Activated CD8-positive, alpha-beta T cell treated with anti-CD3 and anti-CD28 coated beads for 36 hours (primary cell): ENCODE results near the gene EXOC4. TPM values are rescaled to one million over a fixed set of nuclear protein-coding genes. Genes with fewer than 3 reads are reported as not detected.

ENCODE experiments used
- ATAC-seq: fragments of 200-7000 bp; cut with Tn5 transposase; one replicate; pipeline ENCODE4 v1.10.0; 2021; ENCODE audit warnings: mild to moderate bottlenecking, moderate library complexity
- CTCF ChIA-PET: fragments of 350-600 bp; sonication (Branson Sonifier 250); formaldehyde crosslinking; loops from one replicate; lab custom pipeline; 2021; ENCODE audit warnings: antibody characterized with exemption; lab: Charles Lee
- POLR2A ChIA-PET: fragments of 350-600 bp; sonication (Branson Sonifier 250); formaldehyde crosslinking; loops from one replicate; lab custom pipeline; 2021; ENCODE audit warnings: antibody characterized with exemption; lab: Charles Lee
- DNase-seq: peaks from one replicate; pipeline ENCODE4 v3.0.0-alpha.2; 2020
- H3K27ac Mint-ChIP-seq: one replicate; pipeline ENCODE4 v1.8.0; 2021; ENCODE audit warnings: mild to moderate bottlenecking, mixed read lengths
- H3K27me3 Mint-ChIP-seq: one replicate; pipeline ENCODE4 v1.8.0; 2021; ENCODE audit warnings: mixed read lengths
- H3K36me3 Mint-ChIP-seq: one replicate; pipeline ENCODE4 v1.8.0; 2021; ENCODE audit warnings: low read depth, mixed read lengths
- H3K4me1 Mint-ChIP-seq: one replicate; pipeline ENCODE4 v1.8.0; 2021; ENCODE audit warnings: low read depth, mixed read lengths
- H3K4me3 Mint-ChIP-seq: one replicate; pipeline ENCODE4 v1.8.0; 2021; ENCODE audit warnings: mild to moderate bottlenecking, moderate library complexity, mixed read lengths
- H3K9me3 Mint-ChIP-seq: one replicate; pipeline ENCODE4 v1.8.0; 2021; ENCODE audit warnings: mixed read lengths
- intact Hi-C: fragments of 100-400 bp; cut with micrococcal nuclease; formaldehyde crosslinking; loops from one replicate; pipeline ENCODE4 v1.10.0; 2022
- total RNA-seq, 2 experiments: library from RNA; stranded (reverse); gene quantifications; one replicate each; pipeline ENCODE4 v1.2.3, GENCODE V29; 2021
- TF ChIP-seq, protein P1 (sequence below): fragments of 200-600 bp; IDR thresholded peaks from one replicate; pipeline ENCODE4 v1.8.0; 2022; ENCODE audit warnings: antibody characterized with exemption, mild to moderate bottlenecking

The EXOC4 gene
- total RNA-seq, 2 experiments from 2014 or later = 54.1 to 61.7 TPM

DNA sequence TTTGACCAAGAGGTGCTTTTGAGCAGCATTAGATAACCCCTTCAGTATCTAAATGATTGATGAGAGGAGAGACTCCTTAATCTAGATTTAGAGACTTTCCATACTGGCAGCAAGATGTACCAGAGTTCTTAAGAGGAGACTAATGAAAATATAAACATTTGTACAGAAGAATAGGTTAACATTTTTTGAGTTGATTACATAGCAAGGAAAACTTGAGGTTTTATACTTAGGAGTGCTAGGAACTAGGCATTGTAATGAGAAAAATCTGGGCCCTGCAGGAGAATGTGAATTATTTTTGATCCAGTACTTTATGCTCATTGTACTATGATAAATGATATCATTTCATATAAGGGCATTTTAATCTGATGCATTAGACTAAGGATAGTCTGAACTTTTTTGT lies 261.7 kb downstream of the EXOC4 start:
- TF ChIP-seq, protein P1, sequence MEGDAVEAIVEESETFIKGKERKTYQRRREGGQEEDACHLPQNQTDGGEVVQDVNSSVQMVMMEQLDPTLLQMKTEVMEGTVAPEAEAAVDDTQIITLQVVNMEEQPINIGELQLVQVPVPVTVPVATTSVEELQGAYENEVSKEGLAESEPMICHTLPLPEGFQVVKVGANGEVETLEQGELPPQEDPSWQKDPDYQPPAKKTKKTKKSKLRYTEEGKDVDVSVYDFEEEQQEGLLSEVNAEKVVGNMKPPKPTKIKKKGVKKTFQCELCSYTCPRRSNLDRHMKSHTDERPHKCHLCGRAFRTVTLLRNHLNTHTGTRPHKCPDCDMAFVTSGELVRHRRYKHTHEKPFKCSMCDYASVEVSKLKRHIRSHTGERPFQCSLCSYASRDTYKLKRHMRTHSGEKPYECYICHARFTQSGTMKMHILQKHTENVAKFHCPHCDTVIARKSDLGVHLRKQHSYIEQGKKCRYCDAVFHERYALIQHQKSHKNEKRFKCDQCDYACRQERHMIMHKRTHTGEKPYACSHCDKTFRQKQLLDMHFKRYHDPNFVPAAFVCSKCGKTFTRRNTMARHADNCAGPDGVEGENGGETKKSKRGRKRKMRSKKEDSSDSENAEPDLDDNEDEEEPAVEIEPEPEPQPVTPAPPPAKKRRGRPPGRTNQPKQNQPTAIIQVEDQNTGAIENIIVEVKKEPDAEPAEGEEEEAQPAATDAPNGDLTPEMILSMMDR = no peak
- Mint-ChIP-seq H3K4me1 (no peaks in the 10 kb centered on the region), H3K27me3 (no peaks in the 10 kb centered on the region), H3K36me3 (peaks cover 23% of the 10 kb centered on the region), H3K4me3 (no peak overlapping the region), H3K9me3 (peaks cover 7% of the 10 kb centered on the region), H3K27ac (no peak overlapping the region)
- DNase-seq (no peak), ATAC-seq (no peak)
- POLR2A ChIA-PET = no interaction called here
- intact Hi-C loops = no loop called here
- CTCF ChIA-PET = no interaction called here

DNA sequence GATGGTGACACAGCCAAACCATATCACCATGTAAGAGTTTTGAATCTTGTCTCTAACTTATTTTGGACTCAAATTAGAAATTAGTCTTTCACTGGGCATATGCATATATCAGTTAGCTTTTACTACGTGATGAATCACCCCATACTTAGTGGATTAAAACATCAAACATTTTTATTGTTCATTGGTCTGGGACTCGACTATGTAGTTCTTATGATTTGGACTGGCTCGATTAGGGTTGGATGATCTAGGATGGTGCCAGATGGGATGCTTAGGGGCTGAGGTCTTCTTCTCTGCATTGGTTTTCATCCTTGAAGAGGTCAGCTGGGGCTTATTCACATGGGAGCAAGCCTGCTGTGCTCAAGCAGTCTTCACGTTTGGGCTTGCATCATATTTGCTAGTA lies 264.9 kb downstream of the EXOC4 start:
- no peak for DNase-seq

DNA sequence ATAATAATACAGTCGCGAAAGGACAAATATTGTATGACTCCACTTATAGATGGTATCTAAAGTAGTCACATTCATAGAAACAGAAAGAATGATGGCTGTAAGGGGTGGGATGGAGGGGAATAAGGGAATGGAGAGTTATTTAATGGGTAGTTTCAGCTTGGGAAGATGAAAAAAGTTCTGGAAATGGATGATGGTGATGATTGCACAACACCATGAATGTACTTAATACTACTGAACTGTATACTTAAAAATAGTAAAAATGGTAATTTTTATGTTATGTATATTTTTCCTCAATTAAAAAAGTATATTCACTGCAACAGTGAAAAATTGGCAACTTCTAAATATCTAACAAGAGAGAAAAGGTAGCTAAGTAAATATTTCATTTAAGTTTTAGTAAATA lies 265.8 kb downstream of the EXOC4 start:
- intact Hi-C loops = no loop called here
- POLR2A ChIA-PET = no interaction called here
- H3K9me3 Mint-ChIP-seq = no peaks in the 10 kb centered on the region
- TF ChIP-seq, protein P1 = no peak
- no peaks in the 10 kb centered on the region for H3K27me3 Mint-ChIP-seq
- no peak overlapping the region for H3K27ac Mint-ChIP-seq
- peaks cover 6% of the 10 kb centered on the region for H3K36me3 Mint-ChIP-seq
- no peak for DNase-seq
- CTCF ChIA-PET = no interaction called here
- no peak for ATAC-seq
- no peaks in the 10 kb centered on the region for H3K4me1 Mint-ChIP-seq
- no peak overlapping the region for H3K4me3 Mint-ChIP-seq

More for the DNA sequence above, 264.9 kb downstream of the EXOC4 start:
- ATAC-seq = no peak
- H3K27ac Mint-ChIP-seq = no peak overlapping the region
- no peak overlapping the region for H3K4me3 Mint-ChIP-seq
- no peaks in the 10 kb centered on the region for H3K4me1 Mint-ChIP-seq
- no peaks in the 10 kb centered on the region for H3K9me3 Mint-ChIP-seq
- peaks cover 6% of the 10 kb centered on the region for H3K36me3 Mint-ChIP-seq
- POLR2A ChIA-PET = no interaction called here
- intact Hi-C loops = no loop called here
- CTCF ChIA-PET = no interaction called here
- H3K27me3 Mint-ChIP-seq = no peaks in the 10 kb centered on the region
- TF ChIP-seq, protein P1 = no peak

DNA sequence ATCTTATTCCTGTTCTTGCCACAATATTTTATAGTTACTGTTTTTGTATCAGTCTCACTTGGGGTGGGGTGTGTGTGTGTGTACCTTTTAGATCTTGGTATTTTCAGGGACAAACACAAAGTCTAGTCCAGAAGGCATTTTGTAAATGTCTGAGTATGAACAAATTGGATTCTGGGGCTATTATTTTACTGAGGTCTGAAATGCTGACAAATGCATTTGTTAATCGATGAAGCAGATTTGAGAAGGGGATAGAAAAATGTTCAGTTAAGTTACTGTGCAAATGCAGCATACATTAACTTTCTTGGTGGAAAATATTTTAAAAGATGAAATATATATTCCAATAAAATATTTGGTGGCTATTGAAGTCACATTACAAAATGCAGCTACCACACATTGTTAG lies 267.4 kb downstream of the EXOC4 start:
- intact Hi-C loops = no loop called here
- CTCF ChIA-PET = no interaction called here
- Mint-ChIP-seq H3K4me3 (no peak overlapping the region), H3K27ac (no peak overlapping the region), H3K27me3 (no peaks in the 10 kb centered on the region), H3K4me1 (no peaks in the 10 kb centered on the region), H3K36me3 (peaks cover 6% of the 10 kb centered on the region), H3K9me3 (no peaks in the 10 kb centered on the region)
- DNase-seq (no peak), ATAC-seq (no peak)
- TF ChIP-seq, protein P1 = no peak
- POLR2A ChIA-PET = no interaction called here

DNA sequence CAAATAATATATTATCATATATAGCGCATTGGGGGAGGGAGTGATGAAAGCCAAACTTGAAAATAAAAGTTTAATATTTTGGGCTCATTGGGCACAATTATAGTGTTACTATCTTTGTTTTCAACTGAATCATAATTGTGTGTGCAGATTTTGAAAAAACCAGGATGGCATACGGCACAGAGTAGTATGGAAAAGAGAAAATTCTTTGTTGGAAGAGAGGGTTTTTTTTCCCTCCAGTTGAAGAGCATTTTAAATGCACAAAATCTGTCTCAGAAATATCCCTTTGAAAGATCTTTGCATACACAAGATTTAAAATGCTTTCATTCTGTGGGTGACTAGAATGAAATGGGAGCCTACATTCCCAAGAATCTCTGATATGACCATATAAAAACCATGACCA lies 269.6 kb downstream of the EXOC4 start:
- DNase-seq = no peak
- ATAC-seq = no peak
- CTCF ChIA-PET = no interaction called here
- Mint-ChIP-seq H3K9me3 (no peaks in the 10 kb centered on the region), H3K27me3 (no peaks in the 10 kb centered on the region), H3K4me3 (no peak overlapping the region), H3K27ac (no peak overlapping the region), H3K36me3 (peaks cover 4% of the 10 kb centered on the region), H3K4me1 (no peaks in the 10 kb centered on the region)
- intact Hi-C loops = no loop called here
- POLR2A ChIA-PET = no interaction called here
- TF ChIP-seq, protein P1 = no peak
